ENCODE results near the gene AP2S1. TPM values are rescaled to one million over a fixed set of nuclear protein-coding genes. Genes with fewer than 3 reads are reported as not detected.

AP2S1 gene
- total and polyA plus RNA-seq, 3 donors from 2014 or later, result 121 to 140 (median 127) TPM

DNA sequence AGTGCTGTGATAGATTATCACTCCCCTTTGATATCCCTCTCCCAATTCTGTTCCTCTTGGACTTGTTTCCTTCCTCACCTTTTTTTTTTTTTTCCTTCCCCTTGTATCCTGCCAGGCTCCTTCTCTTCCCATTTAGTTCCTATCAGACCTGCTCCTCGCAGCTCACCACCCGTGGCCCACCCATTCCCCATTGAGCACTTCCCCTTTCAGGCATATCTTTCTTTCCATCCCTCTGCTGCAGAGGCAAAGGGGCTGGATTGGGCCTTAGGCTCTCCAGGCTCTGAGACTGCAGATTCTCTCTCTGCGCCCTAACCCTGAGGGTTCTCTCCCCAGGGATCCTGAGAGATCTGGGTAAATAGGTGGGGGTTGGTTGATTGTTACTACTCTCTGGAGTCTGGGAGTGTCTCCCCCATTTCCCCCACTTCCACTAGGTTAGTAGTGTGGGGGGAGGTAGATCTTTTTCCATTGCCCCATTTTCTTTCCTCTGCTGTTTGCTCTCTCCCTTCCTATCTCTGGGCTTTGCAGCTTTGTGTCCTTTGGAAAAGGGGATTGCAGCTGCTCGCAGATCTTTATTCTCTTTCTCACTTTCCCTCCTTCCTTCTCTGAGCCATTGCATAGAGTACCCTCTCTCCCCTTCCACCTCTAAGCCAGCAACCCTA, 12.5 kb upstream of the AP2S1 start:
- Histone ChIP-seq H3K36me3 (ENCODE audit: low read depth, missing control alignments) (no peaks in the 10 kb centered on the region), H3K9me3 (no peaks in the 10 kb centered on the region), H3K4me3 (peak overlapping the region in 1 of 2 donors; percentile 99), H3K27me3 (no peaks in the 10 kb centered on the region), H3K4me1 (peaks cover 42% of the 10 kb centered on the region), H3K27ac (no peak overlapping the region)
- intact Hi-C loops (cut with DNase I; ENCODE audit: low total_unique reads), result no loop called here
- 13 to 22% methylated on average over 4 of the region's 4 CpGs for WGBS, 2 donors
- no peak for TF ChIP-seq POLR2A (IDR thresholded peaks at IDR 0.05)
- TF ChIP-seq, protein P1, sequence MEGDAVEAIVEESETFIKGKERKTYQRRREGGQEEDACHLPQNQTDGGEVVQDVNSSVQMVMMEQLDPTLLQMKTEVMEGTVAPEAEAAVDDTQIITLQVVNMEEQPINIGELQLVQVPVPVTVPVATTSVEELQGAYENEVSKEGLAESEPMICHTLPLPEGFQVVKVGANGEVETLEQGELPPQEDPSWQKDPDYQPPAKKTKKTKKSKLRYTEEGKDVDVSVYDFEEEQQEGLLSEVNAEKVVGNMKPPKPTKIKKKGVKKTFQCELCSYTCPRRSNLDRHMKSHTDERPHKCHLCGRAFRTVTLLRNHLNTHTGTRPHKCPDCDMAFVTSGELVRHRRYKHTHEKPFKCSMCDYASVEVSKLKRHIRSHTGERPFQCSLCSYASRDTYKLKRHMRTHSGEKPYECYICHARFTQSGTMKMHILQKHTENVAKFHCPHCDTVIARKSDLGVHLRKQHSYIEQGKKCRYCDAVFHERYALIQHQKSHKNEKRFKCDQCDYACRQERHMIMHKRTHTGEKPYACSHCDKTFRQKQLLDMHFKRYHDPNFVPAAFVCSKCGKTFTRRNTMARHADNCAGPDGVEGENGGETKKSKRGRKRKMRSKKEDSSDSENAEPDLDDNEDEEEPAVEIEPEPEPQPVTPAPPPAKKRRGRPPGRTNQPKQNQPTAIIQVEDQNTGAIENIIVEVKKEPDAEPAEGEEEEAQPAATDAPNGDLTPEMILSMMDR (IDR thresholded peaks at IDR 0.05), result no peak
- peak; percentile 14 for DNase-seq

DNA sequence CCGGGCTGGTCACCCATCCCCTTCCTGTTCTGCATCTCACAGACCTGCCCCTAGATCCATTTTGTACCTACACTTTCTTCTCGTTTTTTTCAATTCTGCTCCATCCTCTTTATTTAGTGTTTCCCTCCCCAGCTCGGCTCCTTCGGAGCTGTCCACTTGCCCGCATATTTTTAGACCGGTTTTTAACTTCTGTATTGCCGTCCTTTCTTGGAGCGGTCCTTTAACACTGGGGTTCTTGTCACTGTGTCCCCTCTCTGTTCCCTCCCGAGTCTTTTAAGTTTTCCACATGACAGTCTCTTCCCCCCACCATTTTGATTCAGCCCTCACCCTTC, 11.8 kb upstream of the AP2S1 start:
- H3K36me3 ChIP-seq (ENCODE audit: low read depth, missing control alignments), result no peaks in the 10 kb centered on the region
- intact Hi-C loops (cut with DNase I; ENCODE audit: low total_unique reads), result no loop called here
- peaks cover 42% of the 10 kb centered on the region for H3K4me1 ChIP-seq
- no peak for TF ChIP-seq POLR2A (IDR thresholded peaks at IDR 0.05)
- TF ChIP-seq, protein P1 (IDR thresholded peaks at IDR 0.05), result no peak
- H3K27me3 ChIP-seq, result no peaks in the 10 kb centered on the region
- peak; percentile 12 for DNase-seq
- H3K9me3 ChIP-seq, result no peaks in the 10 kb centered on the region
- H3K4me3 ChIP-seq, result peak overlapping the region in 1 of 2 donors; percentile 99
- H3K27ac ChIP-seq, result peak overlapping the region in 1 of 2 donors; percentile 99
- 4 to 10% methylated on average over 9 of the region's 9 CpGs for WGBS, 2 donors

DNA sequence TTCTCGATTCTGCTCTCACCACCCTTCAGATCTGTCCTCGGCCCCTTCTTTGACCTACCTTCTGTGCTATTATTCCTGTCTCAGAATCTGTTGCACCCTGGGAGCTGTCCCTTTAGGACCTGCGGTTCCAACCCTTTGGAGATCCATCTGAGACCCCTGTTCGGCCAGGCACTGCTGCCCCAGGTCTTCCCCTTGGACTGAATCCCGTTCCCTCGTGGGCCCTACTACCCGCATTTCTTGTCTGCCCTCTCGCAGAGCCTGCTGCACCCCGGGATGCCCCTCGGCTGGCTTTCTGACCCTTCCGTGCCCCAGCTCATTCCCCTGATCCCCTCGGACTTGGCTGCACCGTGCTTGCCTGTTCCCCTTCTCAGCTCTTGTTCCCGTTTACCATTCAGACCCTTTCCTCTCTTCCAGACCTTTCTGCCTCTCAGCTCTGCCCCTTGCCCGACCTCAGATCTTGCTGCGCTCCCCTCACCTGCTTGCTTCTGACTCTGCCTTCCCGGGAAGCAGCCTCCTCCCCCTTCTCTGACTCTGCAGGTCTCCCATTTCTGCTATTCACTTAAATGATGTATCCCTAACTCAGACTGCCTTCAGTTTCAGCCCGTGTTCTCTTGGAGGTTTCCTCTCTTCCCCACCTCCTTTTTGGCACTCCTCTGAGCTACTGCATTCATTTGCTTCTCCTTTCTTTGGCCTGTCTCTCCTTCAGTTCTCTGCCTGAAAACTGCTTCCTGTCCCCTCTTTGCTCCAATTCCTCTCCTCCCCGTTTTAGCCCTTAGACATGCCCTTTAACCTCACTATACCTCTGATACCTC, 11.3 kb upstream of the AP2S1 start:
- peak overlapping the region; percentile 94 to 99 for H3K4me3 ChIP-seq
- 0% methylated on average over 19 of the region's 19 CpGs for WGBS, 2 donors
- no peaks in the 10 kb centered on the region for H3K9me3 ChIP-seq
- peaks cover 42% of the 10 kb centered on the region for H3K4me1 ChIP-seq
- no peaks in the 10 kb centered on the region for H3K27me3 ChIP-seq
- H3K27ac ChIP-seq, result peak overlapping the region; percentile 99
- DNase-seq, result no peak
- intact Hi-C loops (cut with DNase I; ENCODE audit: low total_unique reads), result no loop called here
- no peaks in the 10 kb centered on the region for H3K36me3 ChIP-seq (ENCODE audit: low read depth, missing control alignments)
- TF ChIP-seq, protein P1 (IDR thresholded peaks at IDR 0.05), result no peak
- no peak for TF ChIP-seq POLR2A (IDR thresholded peaks at IDR 0.05)

DNA sequence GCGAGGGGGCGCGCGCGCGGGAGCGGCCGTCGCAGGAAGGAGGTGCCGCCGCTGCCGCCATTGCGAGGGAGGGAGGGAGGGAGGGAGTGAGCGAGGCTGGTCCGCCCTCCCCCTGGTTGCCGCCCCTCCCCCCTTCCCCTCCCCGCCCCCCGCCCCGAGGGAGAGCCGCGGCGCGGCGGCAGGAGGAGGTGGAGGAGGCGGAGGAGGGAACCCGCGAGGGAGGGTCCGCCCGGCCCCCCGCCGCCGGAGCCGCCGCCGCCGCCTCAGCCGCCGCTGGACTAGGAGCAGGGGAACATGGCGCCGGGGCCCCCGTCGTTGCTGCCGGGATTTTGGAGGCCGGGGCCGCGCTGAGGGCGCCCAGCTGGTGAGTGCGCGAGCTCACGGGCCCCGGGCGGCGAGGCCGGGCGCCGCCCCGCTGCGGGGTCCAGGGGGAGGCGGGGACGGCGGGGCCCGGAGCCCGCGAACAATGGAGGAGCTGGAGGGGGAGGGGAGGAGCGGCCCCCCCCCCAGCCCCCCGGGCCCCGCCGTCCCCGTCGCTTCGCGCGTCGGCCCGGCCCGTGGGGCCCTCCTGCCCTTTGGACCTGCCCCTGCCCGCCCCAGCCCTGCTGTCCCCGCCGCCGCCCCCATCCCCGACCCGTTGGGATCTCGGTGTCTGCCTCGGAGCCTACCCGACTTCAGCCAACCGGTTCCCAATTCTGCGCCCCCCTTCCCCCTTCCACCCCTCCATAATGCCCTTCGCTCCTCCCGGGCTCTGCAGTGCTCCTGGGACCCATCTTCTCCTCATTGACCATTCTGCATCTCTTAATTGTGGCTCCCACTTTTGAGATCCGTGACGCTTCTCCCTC, 10.4 kb upstream of the AP2S1 start, which contains the start of gene ARHGAP35:
Gene ARHGAP35, plus strand, starts transcription at position 152 of the 845 bp plus-strand sequence. CDS start 57,679 bp downstream, outside the sequence.
- DNase-seq, result no peak

More for the DNA sequence above, 10.4 kb upstream of the AP2S1 start, which contains the start of gene ARHGAP35:
- WGBS, 2 donors, result 0% methylated on average over 7 to 22 of the region's 91 CpGs
- Histone ChIP-seq H3K36me3 (ENCODE audit: low read depth, missing control alignments) (no peaks in the 10 kb centered on the region), H3K27ac (peak within 1 kb of the TSS; percentile 99), H3K9me3 (no peaks in the 10 kb centered on the region), H3K4me1 (peaks cover 40% of the 10 kb centered on the region), H3K27me3 (no peaks in the 10 kb centered on the region), H3K4me3 (peak within 1 kb of the TSS; percentile 94 to 99)
- no peak for TF ChIP-seq POLR2A (IDR thresholded peaks at IDR 0.05)
- TF ChIP-seq, protein P1 (IDR thresholded peaks at IDR 0.05), result no peak
- intact Hi-C loops (cut with DNase I; ENCODE audit: low total_unique reads), result no loop called here
